Measurements from ENCODE around the gene LRP1B.

LRP1B gene

DNA sequence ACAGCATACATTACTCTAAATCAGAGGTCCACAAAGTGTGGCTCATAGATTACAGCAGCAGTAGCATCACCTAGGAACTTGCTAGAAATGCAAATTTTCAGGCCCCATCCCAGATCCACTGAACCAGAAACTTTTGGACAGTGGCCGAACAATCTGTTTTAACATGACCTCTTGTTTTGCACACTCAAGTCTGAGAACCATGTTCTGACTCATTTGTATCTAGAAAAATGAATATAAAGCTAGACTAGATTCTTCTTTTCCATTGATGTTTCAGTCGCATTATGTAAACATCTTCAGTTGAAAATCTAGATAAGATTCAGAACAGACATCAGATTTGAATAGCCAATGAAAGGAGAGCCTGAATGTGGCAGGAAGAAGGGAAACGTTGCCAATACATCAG, 608.8 kb downstream of the LRP1B start:
- no peaks in the 10 kb centered on the region for H3K4me1 ChIP-seq (ENCODE audit: insufficient read depth, low read length, severe bottlenecking)
- no peaks in the 10 kb centered on the region for H3K27me3 ChIP-seq (ENCODE audit: insufficient read depth, low read length)
- no peak overlapping the region for H3K27ac ChIP-seq (ENCODE audit: low read depth, low read length, poor library complexity, severe bottlenecking)
- H3F3A ChIP-seq (ENCODE audit: insufficient read depth, low read length): no peaks in the 10 kb centered on the region
- no peaks in the 10 kb centered on the region for H3K9me3 ChIP-seq (ENCODE audit: low read length)
- H4K20me1 ChIP-seq (ENCODE audit: insufficient read depth, low read length): no peaks in the 10 kb centered on the region
- H3K9me2 ChIP-seq (ENCODE audit: low read depth, low read length): no peaks in the 10 kb centered on the region
- H3K4me3 ChIP-seq (ENCODE audit: low read depth, low read length, poor library complexity, severe bottlenecking): no peak overlapping the region
- TF ChIP-seq, protein P1, sequence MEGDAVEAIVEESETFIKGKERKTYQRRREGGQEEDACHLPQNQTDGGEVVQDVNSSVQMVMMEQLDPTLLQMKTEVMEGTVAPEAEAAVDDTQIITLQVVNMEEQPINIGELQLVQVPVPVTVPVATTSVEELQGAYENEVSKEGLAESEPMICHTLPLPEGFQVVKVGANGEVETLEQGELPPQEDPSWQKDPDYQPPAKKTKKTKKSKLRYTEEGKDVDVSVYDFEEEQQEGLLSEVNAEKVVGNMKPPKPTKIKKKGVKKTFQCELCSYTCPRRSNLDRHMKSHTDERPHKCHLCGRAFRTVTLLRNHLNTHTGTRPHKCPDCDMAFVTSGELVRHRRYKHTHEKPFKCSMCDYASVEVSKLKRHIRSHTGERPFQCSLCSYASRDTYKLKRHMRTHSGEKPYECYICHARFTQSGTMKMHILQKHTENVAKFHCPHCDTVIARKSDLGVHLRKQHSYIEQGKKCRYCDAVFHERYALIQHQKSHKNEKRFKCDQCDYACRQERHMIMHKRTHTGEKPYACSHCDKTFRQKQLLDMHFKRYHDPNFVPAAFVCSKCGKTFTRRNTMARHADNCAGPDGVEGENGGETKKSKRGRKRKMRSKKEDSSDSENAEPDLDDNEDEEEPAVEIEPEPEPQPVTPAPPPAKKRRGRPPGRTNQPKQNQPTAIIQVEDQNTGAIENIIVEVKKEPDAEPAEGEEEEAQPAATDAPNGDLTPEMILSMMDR (IDR thresholded peaks at IDR 0.05; ENCODE audit: low read length): no peak
- TF ChIP-seq EZH2 (IDR thresholded peaks at IDR 0.05; ENCODE audit: borderline replicate concordance, low read length): no peak
- H2AFZ ChIP-seq (ENCODE audit: low read length): no peak overlapping the region
- H3K79me2 ChIP-seq (ENCODE audit: insufficient read depth, low read length): no peaks in the 10 kb centered on the region
- H3K36me3 ChIP-seq (ENCODE audit: insufficient read depth, low read length): no peaks in the 10 kb centered on the region
- H3K4me2 ChIP-seq (ENCODE audit: low read length): no peak overlapping the region
- no peak overlapping the region for H3K9ac ChIP-seq (ENCODE audit: low read length)

DNA sequence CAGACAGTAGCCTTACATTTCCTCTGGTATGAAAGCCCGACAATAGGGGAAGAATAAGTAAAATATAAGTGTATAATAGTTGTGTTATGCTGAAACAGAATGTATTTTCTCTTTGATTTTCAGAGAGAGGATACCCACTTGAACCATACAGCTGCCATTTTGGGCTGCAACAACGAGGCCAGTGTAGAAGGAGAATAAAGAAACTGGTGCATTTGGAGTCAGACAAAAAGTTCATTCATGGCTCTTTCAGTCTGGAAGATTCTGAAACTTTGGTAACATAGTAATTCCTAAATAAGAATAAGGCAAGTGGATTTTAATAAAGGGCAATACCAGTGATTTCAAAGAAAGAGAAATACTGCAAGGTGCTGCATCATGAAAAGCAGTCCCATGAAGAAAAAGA, 610.9 kb downstream of the LRP1B start:
- Histone ChIP-seq H2AFZ (ENCODE audit: low read length) (no peak overlapping the region), H3K9me3 (ENCODE audit: low read length) (no peaks in the 10 kb centered on the region), H3K4me3 (ENCODE audit: low read depth, low read length, poor library complexity, severe bottlenecking) (no peak overlapping the region), H3K79me2 (ENCODE audit: insufficient read depth, low read length) (no peaks in the 10 kb centered on the region), H3K4me1 (ENCODE audit: insufficient read depth, low read length, severe bottlenecking) (no peaks in the 10 kb centered on the region), H3K27me3 (ENCODE audit: insufficient read depth, low read length) (no peaks in the 10 kb centered on the region), H4K20me1 (ENCODE audit: insufficient read depth, low read length) (no peaks in the 10 kb centered on the region), H3K27ac (ENCODE audit: low read depth, low read length, poor library complexity, severe bottlenecking) (no peak overlapping the region), H3K4me2 (ENCODE audit: low read length) (no peak overlapping the region), H3K9me2 (ENCODE audit: low read depth, low read length) (no peaks in the 10 kb centered on the region), H3K9ac (ENCODE audit: low read length) (no peak overlapping the region), H3K36me3 (ENCODE audit: insufficient read depth, low read length) (no peaks in the 10 kb centered on the region), H3F3A (ENCODE audit: insufficient read depth, low read length) (no peaks in the 10 kb centered on the region)
- TF ChIP-seq EZH2 (IDR thresholded peaks at IDR 0.05; ENCODE audit: borderline replicate concordance, low read length): no peak
- TF ChIP-seq, protein P1 (IDR thresholded peaks at IDR 0.05; ENCODE audit: low read length): no peak

DNA sequence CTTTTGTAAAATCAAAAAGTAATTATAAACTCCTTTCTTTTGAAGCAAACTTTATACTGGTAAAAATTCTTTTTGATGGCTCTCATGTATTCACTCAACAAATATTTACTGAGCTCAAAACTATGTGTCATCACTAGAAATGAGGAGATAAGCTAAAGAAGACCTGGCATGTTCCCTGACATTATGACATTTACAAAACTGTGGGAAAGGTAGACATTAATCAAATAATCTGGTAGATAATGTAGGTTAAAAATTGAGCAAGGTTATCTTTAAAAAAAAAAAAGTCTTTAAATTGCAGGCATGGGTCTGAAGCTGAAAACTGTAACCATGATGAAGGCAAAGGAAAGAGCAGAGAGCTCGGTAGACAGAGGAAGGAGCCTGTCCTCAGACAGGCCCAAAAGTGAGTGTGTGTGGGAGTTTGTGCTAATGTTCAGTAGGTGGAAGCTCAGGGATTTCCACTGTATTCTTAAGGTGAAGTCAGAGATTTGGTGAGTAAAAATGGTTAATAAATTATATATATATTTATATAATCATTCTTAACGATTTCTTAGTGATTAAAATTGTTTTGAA, 612.9 kb downstream of the LRP1B start:
- Histone ChIP-seq H3K4me2 (ENCODE audit: low read length) (no peak overlapping the region), H3K27ac (ENCODE audit: low read depth, low read length, poor library complexity, severe bottlenecking) (no peak overlapping the region)
- TF ChIP-seq, protein P1 (IDR thresholded peaks at IDR 0.05; ENCODE audit: low read length): no peak
- TF ChIP-seq EZH2 (IDR thresholded peaks at IDR 0.05; ENCODE audit: borderline replicate concordance, low read length): no peak

More for the DNA sequence above, 612.9 kb downstream of the LRP1B start:
- Histone ChIP-seq H3K9ac (ENCODE audit: low read length) (no peak overlapping the region), H2AFZ (ENCODE audit: low read length) (no peak overlapping the region), H3K4me3 (ENCODE audit: low read depth, low read length, poor library complexity, severe bottlenecking) (no peak overlapping the region), H4K20me1 (ENCODE audit: insufficient read depth, low read length) (no peaks in the 10 kb centered on the region), H3K27me3 (ENCODE audit: insufficient read depth, low read length) (no peaks in the 10 kb centered on the region), H3K9me3 (ENCODE audit: low read length) (no peaks in the 10 kb centered on the region), H3K79me2 (ENCODE audit: insufficient read depth, low read length) (no peaks in the 10 kb centered on the region), H3F3A (ENCODE audit: insufficient read depth, low read length) (no peaks in the 10 kb centered on the region), H3K36me3 (ENCODE audit: insufficient read depth, low read length) (no peaks in the 10 kb centered on the region), H3K4me1 (ENCODE audit: insufficient read depth, low read length, severe bottlenecking) (no peaks in the 10 kb centered on the region), H3K9me2 (ENCODE audit: low read depth, low read length) (no peaks in the 10 kb centered on the region)
